H9 (cell line): ENCODE measurements around the gene SNX25. TPM values are rescaled to one million over a fixed set of nuclear protein-coding genes. Genes with fewer than 3 reads are reported as not detected.

Experiments
- DNase-seq: peaks from one replicate; pipeline ENCODE4 v3.0.0-alpha.2; 2017
- H2AFZ ChIP-seq: one replicate; pipeline ENCODE4 v1.6.1; 2013; ENCODE audit warnings: mild to moderate bottlenecking, low read length, control low read depth, moderate library complexity
- H2AK5ac ChIP-seq: 2 replicates; pipeline ENCODE4 v1.6.1; 2013; ENCODE audit warnings: low read length, control low read depth, mixed read lengths; ENCODE audit not compliant: insufficient read length
- H2BK120ac ChIP-seq: one replicate; pipeline ENCODE4 v1.6.1; 2013; ENCODE audit warnings: low read depth, mild to moderate bottlenecking, low read length, control low read depth, inconsistent platforms; ENCODE audit not compliant: poor library complexity, severe bottlenecking
- H2BK12ac ChIP-seq: 2 replicates; pipeline ENCODE4 v1.6.1; 2013; ENCODE audit warnings: low read length, control low read depth, mixed read lengths, low read depth; ENCODE audit not compliant: insufficient read length
- H2BK15ac ChIP-seq: 2 replicates; pipeline ENCODE4 v1.6.1; 2013; ENCODE audit warnings: low read depth, low read length, control low read depth
- H2BK20ac ChIP-seq: one replicate; pipeline ENCODE4 v1.6.1; 2013; ENCODE audit warnings: low read depth, mild to moderate bottlenecking, low read length, control low read depth, inconsistent platforms; ENCODE audit not compliant: poor library complexity, severe bottlenecking
- H2BK5ac ChIP-seq: 2 replicates; pipeline ENCODE4 v1.6.1; 2013; ENCODE audit warnings: low read length, control low read depth, mixed read lengths; ENCODE audit not compliant: insufficient read length
- H3K14ac ChIP-seq: 2 replicates; pipeline ENCODE4 v1.6.1; 2013; ENCODE audit warnings: low read length, control low read depth; ENCODE audit not compliant: insufficient read depth
- H3K18ac ChIP-seq: 2 replicates; pipeline ENCODE4 v1.6.1; 2013; ENCODE audit warnings: low read depth, mild to moderate bottlenecking, mixed read lengths, low read length, control low read depth; ENCODE audit not compliant: insufficient read length
- H3K23ac ChIP-seq: 2 replicates; pipeline ENCODE4 v1.6.1; 2013; ENCODE audit warnings: low read length, control low read depth, mixed read lengths, low read depth; ENCODE audit not compliant: insufficient read length
- H3K23me2 ChIP-seq: 2 replicates; pipeline ENCODE4 v1.6.1; 2013; ENCODE audit warnings: low read depth, mild to moderate bottlenecking, mixed read lengths, low read length, control low read depth; ENCODE audit not compliant: insufficient read length, poor library complexity, severe bottlenecking
- H3K27ac ChIP-seq: 2 replicates; pipeline ENCODE4 v1.5.1; 2013; ENCODE audit warnings: low read length, control low read depth, mixed read lengths, low read depth; ENCODE audit not compliant: insufficient read length
- H3K27me3 ChIP-seq: 2 replicates; pipeline ENCODE4 v1.6.1; 2013; ENCODE audit warnings: low read length, control low read depth, inconsistent platforms; ENCODE audit not compliant: insufficient read depth
- H3K4ac ChIP-seq: 2 replicates; pipeline ENCODE4 v1.6.1; 2013; ENCODE audit warnings: low read depth, mild to moderate bottlenecking, control low read depth, inconsistent platforms, low read length, moderate library complexity
- H3K4me1 ChIP-seq: 2 replicates; pipeline ENCODE4 v1.6.1; 2013; ENCODE audit warnings: low read length, control low read depth, inconsistent platforms; ENCODE audit not compliant: insufficient read depth
- H3K4me2 ChIP-seq: 2 replicates; pipeline ENCODE4 v1.6.1; 2013; ENCODE audit warnings: low read length, control low read depth, mixed read lengths; ENCODE audit not compliant: insufficient read length, insufficient read depth
- H3K56ac ChIP-seq: 2 replicates; pipeline ENCODE4 v1.6.1; 2013; ENCODE audit warnings: low read depth, mild to moderate bottlenecking, mixed read lengths, low read length, control low read depth; ENCODE audit not compliant: insufficient read length
- H3K79me1 ChIP-seq: 2 replicates; pipeline ENCODE4 v1.6.1; 2013; ENCODE audit warnings: low read depth, mild to moderate bottlenecking, moderate library complexity, low read length, control low read depth, inconsistent platforms; ENCODE audit not compliant: insufficient read depth, poor library complexity, severe bottlenecking
- H3K79me2 ChIP-seq: 2 replicates; pipeline ENCODE4 v1.6.1; 2013; ENCODE audit warnings: low read length, control low read depth, inconsistent platforms; ENCODE audit not compliant: insufficient read depth
- H3K9ac ChIP-seq: 2 replicates; pipeline ENCODE4 v1.6.1; 2013; ENCODE audit warnings: low read length, control low read depth, mixed read lengths; ENCODE audit not compliant: insufficient read length; ENCODE audit errors: extremely low read depth
- H3K9me3 ChIP-seq: one replicate; pipeline ENCODE4 v1.6.1; 2013; ENCODE audit warnings: low read depth, low read length, inconsistent platforms; ENCODE audit not compliant: control insufficient read depth
- H3T11ph ChIP-seq: one replicate; pipeline ENCODE4 v1.6.1; 2013; ENCODE audit warnings: mild to moderate bottlenecking, low read length, control low read depth, inconsistent platforms
- H4K20me1 ChIP-seq: one replicate; pipeline ENCODE4 v1.6.1; 2013; ENCODE audit not compliant: control insufficient read depth, insufficient read length, insufficient read depth
- H4K5ac ChIP-seq: 2 replicates; pipeline ENCODE4 v1.6.1; 2013; ENCODE audit warnings: low read depth, mild to moderate bottlenecking, mixed read lengths, low read length, control low read depth; ENCODE audit not compliant: insufficient read length
- H4K8ac ChIP-seq: replicated peaks from 2 replicates; pipeline ENCODE4 v1.6.1; 2013; ENCODE audit warnings: low read length, control low read depth, mixed read lengths, low read depth; ENCODE audit not compliant: insufficient read length
- H4K91ac ChIP-seq: 2 replicates; pipeline ENCODE4 v1.6.1; 2013; ENCODE audit warnings: low read depth, mild to moderate bottlenecking, moderate library complexity, mixed read lengths, low read length, control low read depth; ENCODE audit not compliant: insufficient read length
- H3K27ac Mint-ChIP-seq, 3 experiments: 2 replicates in 2 of 3; 3 replicates in 1 of 3; pipeline ENCODE4 v1.8.0; 2020 to 2021; ENCODE audit warnings: mixed read lengths in 3 of 3, mild to moderate bottlenecking in 1 of 3, moderate library complexity in 1 of 3
- H3K27me3 Mint-ChIP-seq: 2 replicates; pipeline ENCODE4 v1.8.0; 2021; ENCODE audit warnings: low read depth, mild to moderate bottlenecking, moderate library complexity, mixed read lengths
- H3K36me3 Mint-ChIP-seq, 3 experiments: 2 replicates in 2 of 3; 3 replicates in 1 of 3; pipeline ENCODE4 v1.8.0; 2020 to 2021; ENCODE audit warnings: low read depth in 3 of 3, mixed read lengths in 3 of 3; ENCODE audit not compliant: insufficient read depth in 1 of 3
- H3K4me1 Mint-ChIP-seq, 2 experiments: 2 replicates each; pipeline ENCODE4 v1.8.0; 2020; ENCODE audit warnings: mixed read lengths in 2 of 2
- H3K4me3 Mint-ChIP-seq, 2 experiments: 2 replicates in 1 of 2; 3 replicates in 1 of 2; pipeline ENCODE4 v1.8.0; 2020 to 2021; ENCODE audit warnings: mild to moderate bottlenecking in 2 of 2, mixed read lengths in 2 of 2, moderate library complexity in 1 of 2
- H3K9me3 Mint-ChIP-seq, 2 experiments: 2 replicates in 1 of 2; 3 replicates in 1 of 2; pipeline ENCODE4 v1.8.0; 2020; ENCODE audit warnings: mild to moderate bottlenecking in 2 of 2, mixed read lengths in 2 of 2, moderate library complexity in 1 of 2
- WGBS: extraction: QIAGEN DNeasy Blood & Tissue Kit; methylation state at CpG from one replicate; pipeline ENCODE4 v1.1.7; 2013; ENCODE audit warnings: missing lambda C conversion rate, low lambda C conversion rate, mixed read lengths; ENCODE audit not compliant: insufficient read length; ENCODE audit errors: extremely low coverage; 5-methylcytosine and 5-hydroxymethylcytosine counted together
- total RNA-seq: library from RNA; stranded (reverse); gene quantifications from 2 replicates; pipeline ENCODE4 v1.2.1, GENCODE V29; 2021
- TF ChIP-seq, protein P1 (sequence below): fragments of 200-600 bp; sonication (generic); conservative IDR thresholded peaks from 3 replicates; pipeline ENCODE4 v1.8.0; 2021; ENCODE audit warnings: antibody characterized with exemption, mild to moderate bottlenecking

The SNX25 gene
- total RNA-seq, 1 experiment from 2014 or later = 28.2 TPM

DNA sequence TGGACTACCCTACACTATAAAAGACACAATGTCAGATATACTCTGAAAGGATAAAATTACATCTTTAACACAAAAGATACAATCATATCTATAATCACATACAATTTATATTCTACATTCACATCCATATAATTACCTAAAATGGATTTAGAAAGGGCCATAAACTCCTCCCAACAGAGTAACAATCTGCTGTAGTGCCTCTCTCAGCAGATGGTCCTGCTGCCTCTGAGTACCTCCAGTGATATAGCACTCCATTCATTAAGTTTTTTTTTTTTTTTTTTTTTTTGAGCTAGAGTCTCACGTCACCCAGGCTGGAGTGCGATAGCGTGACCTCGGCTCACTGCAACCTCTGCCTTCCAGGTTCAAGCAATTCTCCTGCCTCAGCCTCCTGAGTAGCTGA, 194.6 kb downstream of the SNX25 start:
- no peak overlapping the region for H4K8ac ChIP-seq
- no peak overlapping the region for H2BK120ac ChIP-seq
- H3K4me1 ChIP-seq = no peaks in the 10 kb centered on the region
- H2AFZ ChIP-seq = no peak overlapping the region
- H3K23me2 ChIP-seq = no peaks in the 10 kb centered on the region
- H2BK12ac ChIP-seq = no peak overlapping the region
- no peak overlapping the region for H4K91ac ChIP-seq
- H3K4me2 ChIP-seq = no peak overlapping the region
- no peak overlapping the region for H3K4ac ChIP-seq
- no peak overlapping the region; a peak in 1 of 7 replicates for H3K27ac Mint-ChIP-seq
- H3K27me3 ChIP-seq = no peaks in the 10 kb centered on the region
- no peak overlapping the region for H2BK15ac ChIP-seq
- peaks cover 0 to 2% of the 10 kb centered on the region in 2 experiments; a peak in 1 of 4 replicates for H3K4me1 Mint-ChIP-seq
- no peak overlapping the region for H3T11ph ChIP-seq
- H3K4me3 Mint-ChIP-seq = no peak overlapping the region
- no peak overlapping the region for H2BK20ac ChIP-seq
- no peak for DNase-seq
- no peaks in the 10 kb centered on the region for H3K79me2 ChIP-seq
- H3K27me3 Mint-ChIP-seq = no peaks in the 10 kb centered on the region
- TF ChIP-seq, protein P1, sequence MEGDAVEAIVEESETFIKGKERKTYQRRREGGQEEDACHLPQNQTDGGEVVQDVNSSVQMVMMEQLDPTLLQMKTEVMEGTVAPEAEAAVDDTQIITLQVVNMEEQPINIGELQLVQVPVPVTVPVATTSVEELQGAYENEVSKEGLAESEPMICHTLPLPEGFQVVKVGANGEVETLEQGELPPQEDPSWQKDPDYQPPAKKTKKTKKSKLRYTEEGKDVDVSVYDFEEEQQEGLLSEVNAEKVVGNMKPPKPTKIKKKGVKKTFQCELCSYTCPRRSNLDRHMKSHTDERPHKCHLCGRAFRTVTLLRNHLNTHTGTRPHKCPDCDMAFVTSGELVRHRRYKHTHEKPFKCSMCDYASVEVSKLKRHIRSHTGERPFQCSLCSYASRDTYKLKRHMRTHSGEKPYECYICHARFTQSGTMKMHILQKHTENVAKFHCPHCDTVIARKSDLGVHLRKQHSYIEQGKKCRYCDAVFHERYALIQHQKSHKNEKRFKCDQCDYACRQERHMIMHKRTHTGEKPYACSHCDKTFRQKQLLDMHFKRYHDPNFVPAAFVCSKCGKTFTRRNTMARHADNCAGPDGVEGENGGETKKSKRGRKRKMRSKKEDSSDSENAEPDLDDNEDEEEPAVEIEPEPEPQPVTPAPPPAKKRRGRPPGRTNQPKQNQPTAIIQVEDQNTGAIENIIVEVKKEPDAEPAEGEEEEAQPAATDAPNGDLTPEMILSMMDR = no peak
- no peak overlapping the region for H4K5ac ChIP-seq
- H3K56ac ChIP-seq = no peak overlapping the region
- H3K23ac ChIP-seq = no peak overlapping the region
- no peaks in the 10 kb centered on the region for H3K9me3 ChIP-seq
- H3K79me1 ChIP-seq = no peaks in the 10 kb centered on the region
- WGBS = no CpG with 5 or more reads among the region's 4 CpGs
- no peaks in the 10 kb centered on the region for H3K9me3 Mint-ChIP-seq
- H3K9ac ChIP-seq = no peak overlapping the region
- H3K14ac ChIP-seq = no peak overlapping the region
- peaks cover 3 to 72% (median 66%) of the 10 kb centered on the region in 3 experiments; a peak in 6 of 7 replicates for H3K36me3 Mint-ChIP-seq
- no peak overlapping the region for H2AK5ac ChIP-seq
- H4K20me1 ChIP-seq = no peaks in the 10 kb centered on the region
- no peak overlapping the region for H3K18ac ChIP-seq
- no peak overlapping the region for H3K27ac ChIP-seq
- H2BK5ac ChIP-seq = no peak overlapping the region
